CD4-positive, alpha-beta T cell treated with Interleukin-21 for 1 hour (primary cell): Measurements from ENCODE around the gene NAALADL2.
"Not testable (repeated sequence)": the region's sequence is repeated elsewhere in the genome, so short reads cannot be mapped to it uniquely, and the experiment has no call there.

Experiments used
- DNase-seq: peaks from one replicate; pipeline ENCODE4 v3.0.0-alpha.2; 2020

NAALADL2 gene

GRCh38 chr3:175443682-175444081 lies 584.5 kb downstream of the NAALADL2 start:
- no peak for DNase-seq

GRCh38 chr3:175445741-175446140 lies 586.6 kb downstream of the NAALADL2 start:
- DNase-seq = no peak

- no peak for DNase-seq
These were observed 588.4 kb downstream of the NAALADL2 start for GRCh38 chr3:175447521-175447920.

- DNase-seq = no peak
These were observed 594.2 kb downstream of the NAALADL2 start for GRCh38 chr3:175453361-175453760.

GRCh38 chr3:175456466-175456865 lies 597.3 kb downstream of the NAALADL2 start:
- no peak for DNase-seq

GRCh38 chr3:175457301-175457700 lies 598.2 kb downstream of the NAALADL2 start:
- DNase-seq = no peak

- DNase-seq = not testable (repeated sequence)
These were observed 601.8 kb downstream of the NAALADL2 start for GRCh38 chr3:175460849-175461399.

GRCh38 chr3:175464362-175464761 lies 605.2 kb downstream of the NAALADL2 start:
- DNase-seq = no peak

GRCh38 chr3:175469124-175469523 lies 610.0 kb downstream of the NAALADL2 start:
- DNase-seq = no peak

- no peak for DNase-seq
These were observed 616.6 kb downstream of the NAALADL2 start for GRCh38 chr3:175475765-175476164.

GRCh38 chr3:175476489-175476888 lies 617.4 kb downstream of the NAALADL2 start:
- no peak for DNase-seq

- no peak for DNase-seq
These were observed 618.6 kb downstream of the NAALADL2 start for GRCh38 chr3:175477651-175478224.

- no peak for DNase-seq
These were observed 619.2 kb downstream of the NAALADL2 start for GRCh38 chr3:175478301-175478700.

- DNase-seq = no peak
These were observed 620.0 kb downstream of the NAALADL2 start for GRCh38 chr3:175479175-175479574.

- no peak for DNase-seq
These were observed 620.7 kb downstream of the NAALADL2 start for GRCh38 chr3:175479800-175480199.

- no peak for DNase-seq
These were observed 625.5 kb downstream of the NAALADL2 start for GRCh38 chr3:175484666-175485065.

- DNase-seq = no peak
These were observed 626.3 kb downstream of the NAALADL2 start for GRCh38 chr3:175485436-175485835.

GRCh38 chr3:175486255-175486654 lies 627.1 kb downstream of the NAALADL2 start:
- no peak for DNase-seq

GRCh38 chr3:175489406-175489805 lies 630.3 kb downstream of the NAALADL2 start:
- DNase-seq = no peak

- no peak for DNase-seq
These were observed 634.2 kb downstream of the NAALADL2 start for GRCh38 chr3:175493301-175493700.

- no peak for DNase-seq
These were observed 636.2 kb downstream of the NAALADL2 start for GRCh38 chr3:175495331-175495730.

- DNase-seq = no peak
These were observed 643.0 kb downstream of the NAALADL2 start for GRCh38 chr3:175502155-175502554.

- no peak for DNase-seq
These were observed 652.2 kb downstream of the NAALADL2 start for GRCh38 chr3:175511219-175511785.

GRCh38 chr3:175512700-175513099 lies 653.6 kb downstream of the NAALADL2 start:
- no peak for DNase-seq

- DNase-seq = no peak
These were observed 659.3 kb downstream of the NAALADL2 start for GRCh38 chr3:175518459-175518858.
